Stimulated activated naive CD8-positive, alpha-beta T cell treated with anti-CD3 and anti-CD28 coated beads, Interleukin-15, amount 100 ng/mL, for 72 hours (primary cell): ENCODE results near the gene AGXT2.

Experiments
- ATAC-seq: fragments of 150-1000 bp; cut with Tn5 transposase; 2 replicates; pipeline ENCODE4 v1.10.0; 2021; ENCODE audit warnings: mild to moderate bottlenecking, moderate library complexity
- DNase-seq, 2 donors: peaks; one replicate each; pipeline ENCODE4 v3.0.0; 2021 to 2022
- H3K27ac Mint-ChIP-seq, 2 donors: one replicate each; pipeline ENCODE4 v1.8.0; 2022; ENCODE audit warnings: mild to moderate bottlenecking in 2 of 2, mixed read lengths in 2 of 2, moderate library complexity in 2 of 2
- H3K27me3 Mint-ChIP-seq: one replicate; pipeline ENCODE4 v1.8.0; 2022; ENCODE audit warnings: mixed read lengths
- H3K4me1 Mint-ChIP-seq: one replicate; pipeline ENCODE4 v1.8.0; 2022; ENCODE audit warnings: mild to moderate bottlenecking, mixed read lengths
- H3K4me3 Mint-ChIP-seq, 2 donors: one replicate each; pipeline ENCODE4 v1.8.0; 2022; ENCODE audit warnings: mild to moderate bottlenecking in 2 of 2, mixed read lengths in 2 of 2, moderate library complexity in 1 of 2
- H3K9me3 Mint-ChIP-seq, 2 donors: one replicate each; pipeline ENCODE4 v1.8.0; 2022; ENCODE audit warnings: mixed read lengths in 2 of 2

The AGXT2 gene, protein sequence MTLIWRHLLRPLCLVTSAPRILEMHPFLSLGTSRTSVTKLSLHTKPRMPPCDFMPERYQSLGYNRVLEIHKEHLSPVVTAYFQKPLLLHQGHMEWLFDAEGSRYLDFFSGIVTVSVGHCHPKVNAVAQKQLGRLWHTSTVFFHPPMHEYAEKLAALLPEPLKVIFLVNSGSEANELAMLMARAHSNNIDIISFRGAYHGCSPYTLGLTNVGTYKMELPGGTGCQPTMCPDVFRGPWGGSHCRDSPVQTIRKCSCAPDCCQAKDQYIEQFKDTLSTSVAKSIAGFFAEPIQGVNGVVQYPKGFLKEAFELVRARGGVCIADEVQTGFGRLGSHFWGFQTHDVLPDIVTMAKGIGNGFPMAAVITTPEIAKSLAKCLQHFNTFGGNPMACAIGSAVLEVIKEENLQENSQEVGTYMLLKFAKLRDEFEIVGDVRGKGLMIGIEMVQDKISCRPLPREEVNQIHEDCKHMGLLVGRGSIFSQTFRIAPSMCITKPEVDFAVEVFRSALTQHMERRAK

GRCh38 chr5:35047785-35048404 lies at the start of gene AGXT2:
AGXT2 (minus strand) TSS chr5:35047949; CDS start chr5:35047892, 57 bp downstream.
- ATAC-seq (no peak), DNase-seq (no peak)
- no peak within 1 kb of the TSS for H3K4me3 Mint-ChIP-seq
- no peaks in the 10 kb centered on the region for H3K9me3 Mint-ChIP-seq
- H3K27ac Mint-ChIP-seq: no peak within 1 kb of the TSS
- H3K27me3 Mint-ChIP-seq: peaks cover 35% of the 10 kb centered on the region
- no peaks in the 10 kb centered on the region for H3K4me1 Mint-ChIP-seq

DNA sequence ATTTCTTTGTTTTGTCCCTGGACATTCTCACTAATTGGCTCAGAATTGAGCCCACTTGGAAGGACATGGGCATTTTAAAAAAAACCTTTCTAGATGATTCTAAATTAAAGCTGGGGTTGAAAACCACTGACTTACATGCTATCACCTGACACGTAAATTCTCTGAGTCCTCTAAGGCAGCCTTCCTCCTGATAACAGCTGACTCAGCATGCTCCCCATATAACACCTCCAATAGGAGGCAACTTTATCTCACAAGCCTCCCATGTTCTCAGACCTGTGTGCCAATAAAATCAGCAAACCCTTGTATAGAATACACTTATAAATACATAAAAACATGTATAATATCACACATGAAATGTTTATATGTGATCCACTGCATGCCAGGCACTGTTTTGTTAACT lies 49.2 kb upstream of the AGXT2 start:
- DNase-seq: no peak
- Mint-ChIP-seq H3K4me3 (no peak overlapping the region), H3K9me3 (no peaks in the 10 kb centered on the region), H3K27ac (no peak overlapping the region), H3K27me3 (peaks cover 2% of the 10 kb centered on the region), H3K4me1 (peaks cover 6% of the 10 kb centered on the region)
- no peak for ATAC-seq

DNA sequence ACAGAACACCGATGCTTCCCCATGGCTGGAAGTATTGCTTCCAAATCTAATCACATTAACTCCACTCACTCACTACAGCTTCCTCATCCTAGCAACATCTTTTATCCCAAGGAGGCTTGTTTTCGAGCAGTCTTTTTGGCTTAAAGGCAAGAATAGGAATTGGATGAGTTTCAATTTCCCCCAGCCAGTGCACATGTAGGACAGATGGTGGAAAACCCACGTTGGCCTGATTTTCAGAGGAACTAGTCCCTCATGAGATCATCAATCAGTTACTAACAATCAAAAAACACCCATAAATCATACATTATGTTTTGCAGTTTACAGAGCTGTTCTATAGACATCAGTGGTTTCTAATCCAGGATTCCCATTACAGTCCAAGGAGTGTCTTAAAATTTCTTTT lies 48.5 kb upstream of the AGXT2 start:
- Mint-ChIP-seq H3K9me3 (no peaks in the 10 kb centered on the region), H3K27ac (no peak overlapping the region), H3K4me3 (no peak overlapping the region)

GRCh38 chr5:35095366-35095765 lies 47.6 kb upstream of the AGXT2 start:
- Mint-ChIP-seq H3K27me3 (no peaks in the 10 kb centered on the region), H3K27ac (peak overlapping the region in 1 of 2 donors; percentile 19), H3K4me1 (peaks cover 6% of the 10 kb centered on the region), H3K4me3 (no peak overlapping the region), H3K9me3 (no peaks in the 10 kb centered on the region)
- DNase-seq: no peak
- ATAC-seq: no peak

More for the DNA sequence above, 48.5 kb upstream of the AGXT2 start:
- Mint-ChIP-seq H3K27me3 (no peaks in the 10 kb centered on the region), H3K4me1 (peaks cover 6% of the 10 kb centered on the region)
- ATAC-seq (no peak), DNase-seq (no peak)

- H3K4me3 Mint-ChIP-seq: no peak overlapping the region
- no peaks in the 10 kb centered on the region for H3K27me3 Mint-ChIP-seq
Observed at GRCh38 chr5:35094948-35095347, 47.2 kb upstream of the AGXT2 start.

DNA sequence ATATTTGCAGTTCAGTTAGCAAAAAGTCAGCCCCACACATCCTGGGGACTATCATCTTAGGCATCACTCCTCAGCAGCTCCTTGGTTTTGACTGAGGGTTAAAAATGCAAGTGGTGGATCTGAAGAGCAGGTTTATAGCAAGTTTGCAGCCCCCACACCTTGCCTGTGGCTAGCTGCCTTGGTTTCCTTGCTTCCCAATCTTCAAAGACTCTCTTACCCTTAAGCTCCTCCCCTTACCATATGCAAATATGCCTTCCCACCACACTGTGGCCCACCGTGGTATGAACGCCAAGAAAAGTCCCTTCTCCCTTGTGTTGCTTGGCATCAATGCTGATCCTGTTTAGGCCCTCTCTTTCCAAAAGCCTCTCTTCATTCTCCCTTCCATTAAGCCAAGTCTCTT lies 45.0 kb upstream of the AGXT2 start:
- no peak overlapping the region for H3K27ac Mint-ChIP-seq
- H3K4me1 Mint-ChIP-seq: peaks cover 6% of the 10 kb centered on the region
- no peaks in the 10 kb centered on the region for H3K9me3 Mint-ChIP-seq
- no peak for DNase-seq
- H3K27me3 Mint-ChIP-seq: no peaks in the 10 kb centered on the region
- no peak for ATAC-seq
- H3K4me3 Mint-ChIP-seq: no peak overlapping the region

More at GRCh38 chr5:35094948-35095347, 47.2 kb upstream of the AGXT2 start:
- DNase-seq (no peak), ATAC-seq (no peak)
- Mint-ChIP-seq H3K4me1 (peaks cover 6% of the 10 kb centered on the region), H3K9me3 (no peaks in the 10 kb centered on the region), H3K27ac (no peak overlapping the region)

DNA sequence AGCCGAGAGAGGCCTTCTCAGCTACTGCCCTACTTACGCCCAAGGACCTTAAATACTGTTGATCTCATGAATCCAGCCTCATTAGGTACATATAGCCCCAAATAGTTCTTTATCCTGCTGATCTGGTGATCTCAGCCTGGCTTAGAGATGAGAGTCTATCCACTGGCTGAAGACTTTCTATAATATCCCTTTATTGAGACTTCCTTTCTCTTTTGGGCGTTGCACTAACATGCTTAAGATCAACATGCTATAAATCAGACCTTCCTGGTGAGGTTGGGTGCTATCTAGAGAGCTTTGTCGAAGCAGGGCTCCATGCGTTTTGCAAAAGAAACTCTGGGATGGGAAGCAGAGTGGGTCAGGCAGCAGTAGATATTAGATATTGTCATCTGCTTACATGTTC lies 44.0 kb upstream of the AGXT2 start:
- no peak for ATAC-seq
- Mint-ChIP-seq H3K27me3 (no peaks in the 10 kb centered on the region), H3K9me3 (no peaks in the 10 kb centered on the region), H3K27ac (no peak overlapping the region), H3K4me1 (peaks cover 6% of the 10 kb centered on the region), H3K4me3 (no peak overlapping the region)
- DNase-seq: no peak

DNA sequence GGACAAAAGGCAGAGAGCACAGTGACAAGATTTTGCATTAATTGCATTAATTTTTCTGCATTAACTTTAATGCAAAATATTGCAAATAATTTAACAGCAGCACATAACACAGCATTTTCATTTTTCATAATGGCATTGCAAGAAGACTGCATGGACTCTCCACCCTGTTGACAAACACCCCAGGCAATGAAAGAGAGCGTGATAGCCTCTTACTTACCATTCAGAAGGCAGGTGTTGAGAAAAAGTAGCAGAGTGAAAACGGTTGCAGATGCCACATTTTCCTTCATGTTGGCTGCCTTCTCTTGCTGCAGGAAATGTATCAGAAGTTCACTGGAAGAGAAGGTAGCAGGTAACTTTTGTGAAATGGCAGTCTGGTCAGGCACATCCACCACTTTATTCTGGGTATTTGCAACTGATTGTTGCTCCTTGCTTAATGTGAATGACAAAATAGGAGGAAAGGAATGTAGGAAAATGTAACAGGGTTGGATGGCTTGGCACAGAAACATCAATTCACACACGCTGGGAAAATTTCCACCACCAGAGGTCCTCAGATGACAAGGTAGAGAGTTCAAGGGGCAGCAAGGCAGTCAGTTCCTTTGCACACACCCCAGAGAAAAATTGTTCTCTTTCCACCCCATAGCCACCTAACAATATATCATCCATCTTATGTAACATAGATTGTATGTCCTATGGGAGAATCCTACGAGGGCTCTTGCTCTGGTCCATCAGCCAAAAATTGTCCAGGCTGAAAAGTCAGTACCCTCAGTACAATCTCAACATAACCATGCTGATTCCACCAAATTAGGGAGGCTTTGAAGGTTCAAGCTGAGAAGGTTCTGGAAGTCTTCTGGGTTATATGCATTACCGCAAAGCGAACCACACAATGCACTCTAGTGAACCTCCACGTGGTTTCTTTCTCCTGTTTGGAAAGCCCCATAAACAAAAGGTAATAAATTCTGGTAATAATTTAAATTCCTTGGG lies 41.9 kb upstream of the AGXT2 start:
- peak; percentile 45 to 51 for DNase-seq
- H3K27me3 Mint-ChIP-seq: no peaks in the 10 kb centered on the region
- ATAC-seq: peak; percentile 65
- H3K27ac Mint-ChIP-seq: no peak overlapping the region
- H3K4me1 Mint-ChIP-seq: peaks cover 6% of the 10 kb centered on the region
- no peaks in the 10 kb centered on the region for H3K9me3 Mint-ChIP-seq
- H3K4me3 Mint-ChIP-seq: no peak overlapping the region

DNA sequence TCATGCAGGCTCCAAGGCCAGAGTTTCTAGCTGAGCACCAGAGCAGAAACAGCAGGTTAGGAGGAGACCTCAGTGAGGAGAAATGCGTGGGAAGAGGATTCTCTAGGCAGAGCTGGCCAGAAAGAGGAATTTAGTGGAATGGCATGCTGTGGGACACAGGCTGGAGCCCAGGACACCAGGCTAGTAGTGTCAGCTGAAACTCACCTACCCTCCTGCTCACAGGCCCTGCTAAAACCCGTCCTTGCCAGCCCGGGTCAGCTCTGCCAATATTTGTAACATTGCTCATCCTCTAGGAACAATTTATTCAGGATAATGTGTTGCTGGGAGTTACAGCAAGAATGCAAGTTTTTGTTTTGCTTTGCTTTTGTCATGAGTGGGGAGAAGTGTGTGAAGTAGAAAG lies 40.2 kb upstream of the AGXT2 start:
- H3K4me1 Mint-ChIP-seq: peaks cover 5% of the 10 kb centered on the region
- H3K27me3 Mint-ChIP-seq: no peaks in the 10 kb centered on the region
- no peaks in the 10 kb centered on the region for H3K9me3 Mint-ChIP-seq
- no peak overlapping the region for H3K27ac Mint-ChIP-seq
- ATAC-seq (no peak), DNase-seq (no peak)
- H3K4me3 Mint-ChIP-seq: no peak overlapping the region

- DNase-seq (no peak), ATAC-seq (no peak)
- Mint-ChIP-seq H3K4me1 (no peaks in the 10 kb centered on the region), H3K4me3 (no peak overlapping the region), H3K27me3 (no peaks in the 10 kb centered on the region), H3K27ac (no peak overlapping the region), H3K9me3 (no peaks in the 10 kb centered on the region)
Observed at GRCh38 chr5:35083150-35083549, 35.4 kb upstream of the AGXT2 start.

DNA sequence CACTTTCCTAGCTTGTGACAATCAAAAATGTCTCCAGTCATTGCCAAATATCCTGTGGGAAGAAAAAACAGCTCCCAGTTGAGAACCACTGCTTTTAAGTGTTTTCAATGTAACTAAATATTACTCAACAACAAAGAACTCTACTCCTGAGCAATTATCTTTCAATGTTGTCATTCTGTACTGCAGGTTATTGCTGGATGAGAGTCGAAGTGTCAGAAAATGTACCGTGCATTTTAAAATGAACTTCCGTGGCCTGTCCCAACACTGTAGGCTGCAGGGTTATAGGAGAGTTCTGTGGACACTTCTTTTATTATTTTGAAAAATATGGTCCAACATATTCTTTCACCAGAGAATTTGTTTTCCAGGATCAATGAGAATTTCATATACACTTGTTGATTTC lies 34.8 kb upstream of the AGXT2 start:
- no peak for ATAC-seq
- H3K4me3 Mint-ChIP-seq: no peak overlapping the region
- no peak for DNase-seq
- no peaks in the 10 kb centered on the region for H3K9me3 Mint-ChIP-seq
- H3K4me1 Mint-ChIP-seq: no peaks in the 10 kb centered on the region
- H3K27ac Mint-ChIP-seq: no peak overlapping the region
- H3K27me3 Mint-ChIP-seq: peaks cover 6% of the 10 kb centered on the region

GRCh38 chr5:35081134-35081533 lies 33.4 kb upstream of the AGXT2 start:
- H3K27me3 Mint-ChIP-seq: peaks cover 18% of the 10 kb centered on the region
- H3K9me3 Mint-ChIP-seq: peaks cover 3 to 5% of the 10 kb centered on the region in 2 donors
- no peak overlapping the region for H3K4me3 Mint-ChIP-seq
- no peak overlapping the region for H3K27ac Mint-ChIP-seq
- no peak for ATAC-seq
- no peaks in the 10 kb centered on the region for H3K4me1 Mint-ChIP-seq
- DNase-seq: no peak

- no peak for ATAC-seq
- Mint-ChIP-seq H3K27ac (no peak overlapping the region), H3K9me3 (peaks cover 5 to 13% of the 10 kb centered on the region in 2 donors), H3K4me1 (no peaks in the 10 kb centered on the region), H3K4me3 (no peak overlapping the region), H3K27me3 (peaks cover 27% of the 10 kb centered on the region)
- no peak for DNase-seq
Observed at GRCh38 chr5:35073160-35073559, 25.4 kb upstream of the AGXT2 start.

DNA sequence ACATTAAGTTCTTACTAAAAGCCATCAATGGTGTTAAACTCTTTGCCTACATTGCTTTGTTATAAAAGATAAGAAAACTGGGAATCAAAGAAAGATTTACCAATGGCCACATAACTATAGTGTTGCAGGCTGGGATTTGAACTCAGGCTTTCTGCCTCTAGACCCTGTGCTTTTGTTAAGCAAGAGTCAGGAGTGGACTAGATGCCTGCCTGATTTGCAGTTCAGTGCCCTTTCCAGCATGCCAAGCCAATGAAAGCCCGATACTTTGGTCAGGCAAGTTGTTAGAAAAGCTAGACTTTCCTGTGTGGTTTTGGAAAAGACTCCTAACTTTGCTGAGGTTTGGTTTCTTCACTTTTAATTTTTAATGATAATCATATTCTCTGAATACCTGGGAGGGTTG lies 21.4 kb upstream of the AGXT2 start:
- no peak overlapping the region for H3K4me3 Mint-ChIP-seq
- ATAC-seq: no peak
- peaks cover 16% of the 10 kb centered on the region for H3K27me3 Mint-ChIP-seq
- no peak for DNase-seq
- H3K27ac Mint-ChIP-seq: no peak overlapping the region
- no peaks in the 10 kb centered on the region for H3K4me1 Mint-ChIP-seq
- peaks cover 0 to 6% of the 10 kb centered on the region in 2 donors for H3K9me3 Mint-ChIP-seq

GRCh38 chr5:35067985-35068384 lies 20.2 kb upstream of the AGXT2 start:
- DNase-seq (no peak), ATAC-seq (no peak)
- Mint-ChIP-seq H3K27ac (no peak overlapping the region), H3K4me3 (no peak overlapping the region), H3K27me3 (peaks cover 25% of the 10 kb centered on the region), H3K4me1 (no peaks in the 10 kb centered on the region), H3K9me3 (no peaks in the 10 kb centered on the region)
